Right lobe of liver (tissue), 6 donors: ENCODE measurements around the gene SMR3A. TPM values are rescaled to one million over a fixed set of nuclear protein-coding genes. Genes with fewer than 3 reads are reported as not detected.

Experiments used
- ATAC-seq, 4 donors: fragments of 200-7000 bp; cut with Tn5 transposase; one replicate each; pipeline ENCODE4 v1.9.1; 2020; ENCODE audit warnings: mild to moderate bottlenecking in 4 of 4, moderate library complexity in 4 of 4
- DNase-seq, 3 donors: peaks; one replicate each; pipeline ENCODE4 v3.0.0-alpha.2; 2020
- H3K27ac ChIP-seq, 3 donors: fragments of 200-600 bp; one replicate each; pipeline ENCODE4 v1.8.0; 2022
- H3K27me3 ChIP-seq, 2 donors: fragments of 200-600 bp; one replicate each; pipeline ENCODE4 v1.8.0; 2022
- H3K36me3 ChIP-seq, 4 donors: fragments of 200-600 bp; sonication (generic) in 1 of 4; one replicate each; pipeline versions ENCODE4 v1.5.1 to v1.8.0; 2017 to 2022; ENCODE audit warnings: control low read depth in 1 of 4
- H3K4me1 ChIP-seq, 4 donors: fragments of 200-600 bp; sonication (generic) in 1 of 4; one replicate each; pipeline versions ENCODE4 v1.5.1 to v1.8.0; 2017 to 2022; ENCODE audit warnings: control low read depth in 1 of 4
- H3K4me3 ChIP-seq, 3 donors: fragments of 200-600 bp; one replicate each; pipeline ENCODE4 v1.8.0; 2022
- H3K9me3 ChIP-seq, 4 donors: fragments of 200-600 bp; sonication (generic) in 1 of 4; one replicate each; pipeline versions ENCODE4 v1.5.1 to v1.8.0; 2017 to 2022; ENCODE audit warnings: control low read depth in 1 of 4
- POLR2A ChIP-seq: fragments of 450-650 bp; IDR thresholded peaks from one replicate; pipeline ENCODE4 v1.6.1; 2017; ENCODE audit warnings: antibody characterized with exemption, mild to moderate bottlenecking
- WGBS: methylation state at CpG from one replicate; pipeline ENCODE4 v1.1.6; 2018; ENCODE audit warnings: low coverage, low lambda C conversion rate; ENCODE audit not compliant: insufficient coverage; ENCODE audit errors: missing lambda C conversion rate; 5-methylcytosine and 5-hydroxymethylcytosine counted together
- intact Hi-C, 2 donors: fragments of 100-400 bp; cut with DNase I; formaldehyde crosslinking; loops; one replicate each; pipeline versions ENCODE4 v1.11.2 to v1.14.1; 2022
- long read RNA-seq: library from polyadenylated mRNA; unstranded; transcript quantifications from one replicate; pipeline ENCODE4 v2.0.0, GENCODE V29; 2019
- total RNA-seq, 6 experiments: library from RNA; depleted of rRNA in 2 of 6; stranded (reverse); fragments of >200 nt in 2 of 6; fragmentation: NEBNext Ultra II Directional in 3 of 6; extraction: Animal tissue kit (Norgen Biotek cat#: 25700) in 3 of 6; gene quantifications; one replicate each; pipeline versions ENCODE4 v1.1.0 to v1.2.4, GENCODE V29; 2016 to 2023
- TF ChIP-seq, protein P1 (sequence below), 4 donors: fragments of 200-600 bp in 3 of 4; fragments of 450-650 bp in 1 of 4; IDR thresholded peaks; one replicate each; pipeline versions ENCODE4 v1.5.1 to v1.8.0; 2016 to 2022; ENCODE audit warnings: antibody characterized with exemption in 4 of 4, mild to moderate bottlenecking in 2 of 4
- donor health status: DM: no; HTN: yes; CAD: no.
- donor health status: DM: no; HTN: no; CAD: no.
- donor health status: DM: no; HTN: no; CAD: no.
- donor health status: DM: no; HTN: yes; CAD: no.
- donor health status: DM: no; HTN: yes; CAD: no.

Gene SMR3A
- total RNA-seq, result not detected
- long read RNA-seq, result 0 reads

DNA sequence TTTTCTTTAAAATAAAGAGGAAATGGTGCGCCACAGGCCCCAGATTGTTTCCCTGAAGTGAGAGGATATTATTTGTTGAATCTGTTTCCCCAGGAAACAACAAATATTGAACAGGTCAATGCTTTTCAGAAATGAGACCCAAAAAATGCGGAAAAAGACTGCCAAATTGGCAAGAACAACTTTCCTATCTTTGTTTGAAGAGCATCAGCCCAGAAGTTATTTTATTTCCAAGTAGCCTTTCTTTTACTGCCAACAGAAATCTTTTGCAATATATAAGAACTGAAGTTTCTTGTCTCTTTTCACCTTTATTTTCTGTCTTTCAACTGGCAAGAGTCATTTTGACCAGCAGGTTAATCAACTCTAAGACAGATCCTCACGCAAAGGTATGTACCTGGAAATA lies at the start of gene SMR3A:
Gene SMR3A (plus strand): TSS at position 301 of the 400 bp plus-strand sequence. CDS start 1,356 bp downstream, outside the sequence.
- DNase-seq (no peak), ATAC-seq (no peak)
- Histone ChIP-seq H3K27me3 (no peaks in the 10 kb centered on the region), H3K4me1 (no peaks in the 10 kb centered on the region), H3K4me3 (no peak within 1 kb of the TSS), H3K9me3 (no peaks in the 10 kb centered on the region), H3K36me3 (no peaks in the 10 kb centered on the region), H3K27ac (no peak within 1 kb of the TSS)
- TF ChIP-seq, protein P1, sequence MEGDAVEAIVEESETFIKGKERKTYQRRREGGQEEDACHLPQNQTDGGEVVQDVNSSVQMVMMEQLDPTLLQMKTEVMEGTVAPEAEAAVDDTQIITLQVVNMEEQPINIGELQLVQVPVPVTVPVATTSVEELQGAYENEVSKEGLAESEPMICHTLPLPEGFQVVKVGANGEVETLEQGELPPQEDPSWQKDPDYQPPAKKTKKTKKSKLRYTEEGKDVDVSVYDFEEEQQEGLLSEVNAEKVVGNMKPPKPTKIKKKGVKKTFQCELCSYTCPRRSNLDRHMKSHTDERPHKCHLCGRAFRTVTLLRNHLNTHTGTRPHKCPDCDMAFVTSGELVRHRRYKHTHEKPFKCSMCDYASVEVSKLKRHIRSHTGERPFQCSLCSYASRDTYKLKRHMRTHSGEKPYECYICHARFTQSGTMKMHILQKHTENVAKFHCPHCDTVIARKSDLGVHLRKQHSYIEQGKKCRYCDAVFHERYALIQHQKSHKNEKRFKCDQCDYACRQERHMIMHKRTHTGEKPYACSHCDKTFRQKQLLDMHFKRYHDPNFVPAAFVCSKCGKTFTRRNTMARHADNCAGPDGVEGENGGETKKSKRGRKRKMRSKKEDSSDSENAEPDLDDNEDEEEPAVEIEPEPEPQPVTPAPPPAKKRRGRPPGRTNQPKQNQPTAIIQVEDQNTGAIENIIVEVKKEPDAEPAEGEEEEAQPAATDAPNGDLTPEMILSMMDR (IDR thresholded peaks at IDR 0.05), result no peak
- TF ChIP-seq POLR2A, result no peak
- intact Hi-C loops, result no loop called here
- 49% methylated on average over 3 of the region's 3 CpGs for WGBS

DNA sequence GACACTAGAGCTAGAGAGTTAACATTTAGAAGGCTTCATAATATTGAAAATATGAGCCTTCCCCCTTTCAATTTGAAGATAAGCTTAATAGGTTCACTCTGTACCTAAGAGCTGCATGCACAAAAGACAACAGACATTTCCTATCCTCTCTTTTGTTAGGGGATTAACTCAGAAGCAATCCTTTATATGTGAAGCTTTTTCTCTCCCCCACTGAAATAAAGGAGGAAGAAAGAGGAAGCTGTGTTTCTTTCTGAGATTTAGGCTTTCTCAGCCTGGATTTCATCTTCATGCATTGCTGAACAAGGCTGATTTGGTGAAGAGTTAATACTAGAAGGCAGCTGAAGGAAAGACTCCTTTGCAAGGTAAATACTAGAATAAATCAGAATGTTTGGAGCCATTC lies 46.8 kb upstream of the SMR3A start:
- Histone ChIP-seq H3K4me3 (no peak overlapping the region), H3K4me1 (no peaks in the 10 kb centered on the region), H3K27me3 (no peaks in the 10 kb centered on the region), H3K27ac (no peak overlapping the region), H3K36me3 (no peaks in the 10 kb centered on the region), H3K9me3 (no peaks in the 10 kb centered on the region)
- TF ChIP-seq POLR2A, result no peak
- TF ChIP-seq, protein P1 (IDR thresholded peaks at IDR 0.05), result no peak
- no peak for DNase-seq
- no peak for ATAC-seq
- intact Hi-C loops, result no loop called here

DNA sequence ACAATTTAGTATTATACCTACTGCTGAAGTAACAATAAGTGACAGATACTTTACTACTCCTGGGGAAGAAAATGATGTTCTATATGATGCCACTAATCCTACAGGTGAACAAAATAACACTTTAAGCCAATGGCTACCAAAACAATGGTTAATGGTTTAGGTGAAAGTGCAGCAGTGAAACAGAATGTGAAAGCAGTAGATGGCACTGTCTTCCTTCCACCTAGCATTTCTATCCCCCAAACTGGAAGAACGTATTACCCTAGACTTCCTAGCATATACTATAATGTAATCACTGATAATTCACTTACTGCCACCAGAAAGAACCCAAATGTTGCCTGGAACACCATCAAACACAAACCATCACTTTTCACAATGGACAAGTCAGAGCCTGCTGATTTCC lies 44.6 kb upstream of the SMR3A start:
- ATAC-seq, result no peak
- 0% methylated on average over 1 of the region's 1 CpG for WGBS
- Histone ChIP-seq H3K27ac (no peak overlapping the region), H3K27me3 (no peaks in the 10 kb centered on the region), H3K4me3 (no peak overlapping the region), H3K9me3 (no peaks in the 10 kb centered on the region), H3K36me3 (no peaks in the 10 kb centered on the region), H3K4me1 (no peaks in the 10 kb centered on the region)
- TF ChIP-seq, protein P1 (IDR thresholded peaks at IDR 0.05), result peak in 2 of 4 donors; percentile 5 to 10
- TF ChIP-seq POLR2A, result no peak
- intact Hi-C loops, result no loop called here
- no peak for DNase-seq

DNA sequence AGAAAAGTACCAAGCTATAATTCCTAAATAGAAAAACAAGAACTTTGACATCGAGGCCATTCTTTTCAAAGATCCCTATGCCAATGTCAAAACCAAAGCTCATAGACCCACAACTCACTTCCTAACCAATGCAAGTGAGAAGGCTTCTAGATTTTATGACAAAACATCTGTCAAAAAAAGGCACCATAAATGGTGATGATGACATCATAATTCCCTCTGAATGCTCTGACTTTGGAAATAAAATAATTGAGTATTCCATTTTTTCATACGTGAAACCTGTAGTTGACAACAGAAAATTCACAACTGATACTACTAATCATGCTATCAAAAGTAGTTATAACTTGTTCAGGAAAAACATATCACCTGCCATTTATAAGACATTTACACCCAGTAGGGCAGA lies 34.5 kb upstream of the SMR3A start:
- Histone ChIP-seq H3K27ac (no peak overlapping the region), H3K4me1 (no peaks in the 10 kb centered on the region), H3K4me3 (no peak overlapping the region), H3K9me3 (no peaks in the 10 kb centered on the region), H3K27me3 (no peaks in the 10 kb centered on the region), H3K36me3 (no peaks in the 10 kb centered on the region)
- DNase-seq (no peak), ATAC-seq (no peak)
- WGBS, result 38% methylated on average over 2 of the region's 2 CpGs
- TF ChIP-seq POLR2A, result no peak
- TF ChIP-seq, protein P1 (IDR thresholded peaks at IDR 0.05), result no peak
- intact Hi-C loops, result no loop called here

DNA sequence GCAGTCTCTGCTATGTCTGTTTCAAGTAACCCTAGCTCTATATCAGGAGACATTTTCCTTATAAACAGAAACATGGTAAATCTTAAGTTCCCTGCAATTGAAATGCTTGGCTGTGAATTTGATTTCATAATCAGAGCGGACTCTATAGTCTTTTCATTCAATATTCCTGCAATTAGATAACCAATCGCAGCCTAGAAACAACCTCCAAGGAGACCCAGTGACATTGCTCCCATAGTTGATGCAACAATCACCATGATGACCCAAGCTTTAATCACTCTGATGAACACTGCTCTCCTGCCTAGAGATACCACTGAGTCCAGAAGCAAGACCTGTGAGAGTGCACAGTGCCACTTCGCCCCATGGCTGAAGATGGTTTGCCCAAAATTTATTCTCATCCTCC lies 25.9 kb upstream of the SMR3A start, which contains the start of gene CABS1:
Gene CABS1 (plus strand): TSS at position 301 of the 400 bp plus-strand sequence. CDS start 59 bp downstream, at position 360.
- no peak for TF ChIP-seq POLR2A
- TF ChIP-seq, protein P1 (IDR thresholded peaks at IDR 0.05), result no peak
- Histone ChIP-seq H3K4me1 (no peaks in the 10 kb centered on the region), H3K4me3 (no peak within 1 kb of the TSS), H3K36me3 (no peaks in the 10 kb centered on the region), H3K27ac (no peak within 1 kb of the TSS), H3K9me3 (no peaks in the 10 kb centered on the region), H3K27me3 (no peaks in the 10 kb centered on the region)
- DNase-seq (no peak), ATAC-seq (no peak)
- intact Hi-C loops, result no loop called here
- 70% methylated on average over 2 of the region's 3 CpGs for WGBS
